Umbilical cord (tissue), 2 donors: ENCODE data around the gene PTPRU. TPM values are rescaled to one million over a fixed set of nuclear protein-coding genes. Genes with fewer than 3 reads are reported as not detected.

Experiments
- DNase-seq: peaks from one replicate; pipeline ENCODE4 v3.0.0-alpha.2; 2015; ENCODE audit warnings: low spot score
- total RNA-seq: library from RNA; depleted of rRNA; stranded (reverse); fragments of >200 nt; gene quantifications from one replicate; pipeline ENCODE4 v1.2.3, GENCODE V29; 2014; ENCODE audit warnings: low replicate concordance; ENCODE audit not compliant: insufficient read depth

Gene PTPRU
- total RNA-seq, 1 donor from 2014 or later = 35.2 TPM

GRCh38 chr1:29331729-29332128 is 95.4 kb downstream of the PTPRU start:
- DNase-seq = no peak

GRCh38 chr1:29332204-29332603 is 95.9 kb downstream of the PTPRU start:
- DNase-seq = no peak

- DNase-seq = no peak
These were observed 96.7 kb downstream of the PTPRU start for GRCh38 chr1:29333008-29333407.

- DNase-seq = no peak
These were observed 99.3 kb downstream of the PTPRU start for GRCh38 chr1:29335573-29335972.

- peak; percentile 32 for DNase-seq
These were observed 102.7 kb downstream of the PTPRU start for GRCh38 chr1:29338908-29339575.

GRCh38 chr1:29341936-29342335 is 105.6 kb downstream of the PTPRU start:
- DNase-seq = no peak

- no peak for DNase-seq
These were observed 106.0 kb downstream of the PTPRU start for GRCh38 chr1:29342351-29342750.

- no peak for DNase-seq
These were observed 106.7 kb downstream of the PTPRU start for GRCh38 chr1:29342983-29343382.

- no peak for DNase-seq
These were observed 107.2 kb downstream of the PTPRU start for GRCh38 chr1:29343476-29343875.

GRCh38 chr1:29343908-29344307 is 107.6 kb downstream of the PTPRU start:
- DNase-seq = no peak

GRCh38 chr1:29344336-29344735 is 108.0 kb downstream of the PTPRU start:
- no peak for DNase-seq

- DNase-seq = no peak
These were observed 110.3 kb downstream of the PTPRU start for GRCh38 chr1:29346576-29346975.

GRCh38 chr1:29349871-29350491 is 113.7 kb downstream of the PTPRU start:
- no peak for DNase-seq

- no peak for DNase-seq
These were observed 116.5 kb downstream of the PTPRU start for GRCh38 chr1:29352719-29353420.

- peak; percentile 26 for DNase-seq
These were observed 118.3 kb downstream of the PTPRU start for GRCh38 chr1:29354511-29355098.

- no peak for DNase-seq
These were observed 119.1 kb downstream of the PTPRU start for GRCh38 chr1:29355375-29355774.

- no peak for DNase-seq
These were observed 120.3 kb downstream of the PTPRU start for GRCh38 chr1:29356663-29357062.

- DNase-seq = no peak
These were observed 121.1 kb downstream of the PTPRU start for GRCh38 chr1:29357452-29357851.

- no peak for DNase-seq
These were observed 121.9 kb downstream of the PTPRU start for GRCh38 chr1:29358183-29358582.

GRCh38 chr1:29360768-29361167 is 124.4 kb downstream of the PTPRU start:
- no peak for DNase-seq

- DNase-seq = no peak
These were observed 125.4 kb downstream of the PTPRU start for GRCh38 chr1:29361686-29362085.

GRCh38 chr1:29362116-29362515 is 125.8 kb downstream of the PTPRU start:
- DNase-seq = no peak

- no peak for DNase-seq
These were observed 126.4 kb downstream of the PTPRU start for GRCh38 chr1:29362764-29363163.
